ENCODE data around the gene GNG14.
A peak's percentile ranks its signal among the peaks of the same experiment; 100 is the strongest.
"Not testable (repeated sequence)": the region's sequence is repeated elsewhere in the genome, so short reads cannot be mapped to it uniquely, and the experiment has no call there.

GNG14 gene

DNA sequence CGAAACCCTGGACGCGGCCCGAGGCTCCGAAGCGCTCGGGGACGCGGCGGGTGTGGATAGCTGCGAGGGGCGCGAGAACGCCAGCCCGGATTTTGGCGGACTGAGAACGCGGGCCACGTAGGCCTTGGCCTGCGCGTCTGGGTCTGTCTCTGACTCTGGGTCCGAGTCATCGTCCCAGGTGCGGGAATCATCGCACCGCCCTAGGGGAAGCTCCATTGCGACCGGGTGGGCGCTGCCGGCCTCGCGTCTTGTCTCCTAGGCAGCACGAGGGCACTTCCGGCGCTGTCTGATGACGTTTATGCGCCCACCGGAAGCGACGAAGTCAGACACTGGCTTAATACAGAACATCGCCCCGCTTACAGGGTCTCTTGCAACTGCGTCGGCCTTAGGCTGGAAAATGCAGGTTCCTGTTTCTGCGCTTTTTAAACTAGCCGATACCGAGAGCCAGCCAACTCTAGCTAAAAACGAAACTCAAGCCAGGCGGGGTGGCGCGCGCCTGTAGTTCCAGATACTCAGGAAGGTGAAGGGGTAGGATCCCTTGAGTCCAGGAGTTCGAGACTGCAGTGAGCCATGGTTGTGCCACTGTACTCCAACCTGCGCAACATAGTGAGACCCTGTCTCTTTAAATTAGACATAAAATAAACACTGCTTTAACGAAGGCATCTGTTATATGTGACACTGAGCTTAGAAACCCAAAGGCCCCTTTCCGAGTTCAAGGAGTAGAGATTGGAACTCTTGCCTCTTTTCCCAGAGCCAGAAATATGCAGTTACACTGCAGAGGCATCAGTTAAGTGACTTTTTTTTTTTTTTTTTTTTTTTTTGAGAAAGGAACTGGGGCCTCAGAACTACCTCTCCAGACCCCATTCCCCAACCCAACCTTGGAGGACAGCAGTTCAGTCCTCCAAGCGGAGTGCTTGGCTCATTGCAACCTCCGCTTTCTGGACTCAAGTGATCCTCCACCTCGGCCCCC, 8.9 kb downstream of the GNG14 start, which contains the start of gene FBXW9:
FBXW9 (minus strand) TSS at position 266 of the 970 bp plus-strand sequence; CDS start at position 216, 50 bp downstream.
- DNase-seq, result peak; percentile 84

DNA sequence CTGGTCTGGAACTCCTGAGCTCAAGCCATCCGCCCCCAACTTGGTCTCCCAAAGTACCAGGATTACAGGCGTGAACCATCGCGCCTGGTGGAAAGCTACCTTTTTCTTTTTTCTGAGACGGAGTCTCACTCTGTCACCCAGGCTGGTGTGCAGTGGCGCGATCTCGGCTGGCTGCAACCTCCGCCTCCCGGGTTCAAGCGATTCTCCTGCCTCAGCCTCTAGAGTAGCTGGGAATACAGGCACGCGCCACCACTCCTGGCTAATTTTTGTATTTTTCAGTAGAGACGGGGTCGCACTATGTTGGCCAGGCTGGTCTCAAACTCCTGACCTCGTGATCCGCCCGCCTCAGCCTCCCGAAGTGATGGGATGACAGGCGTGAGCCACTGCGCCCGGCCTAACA, 9.6 kb downstream of the GNG14 start:
- not testable (repeated sequence) for DNase-seq

DNA sequence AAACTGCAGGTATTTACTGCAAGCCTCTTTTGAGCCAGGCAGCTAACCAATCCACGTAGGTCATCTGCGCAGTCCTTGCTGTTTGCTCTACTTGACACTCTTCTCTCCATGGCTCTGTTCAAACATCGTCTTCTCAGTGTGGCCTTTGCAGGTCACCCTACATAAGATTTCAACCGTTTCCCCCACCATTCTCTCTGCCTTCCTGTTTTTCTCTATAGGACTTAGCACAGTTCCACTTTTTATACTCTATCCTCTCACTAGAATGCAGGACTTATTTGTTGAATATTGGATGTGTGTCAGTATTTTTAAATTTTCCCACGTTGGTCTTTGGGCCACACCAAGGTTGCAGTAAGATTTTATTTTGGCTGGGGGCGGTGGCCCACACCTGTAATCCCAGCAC, 10.3 kb downstream of the GNG14 start:
- DNase-seq, result no peak

DNA sequence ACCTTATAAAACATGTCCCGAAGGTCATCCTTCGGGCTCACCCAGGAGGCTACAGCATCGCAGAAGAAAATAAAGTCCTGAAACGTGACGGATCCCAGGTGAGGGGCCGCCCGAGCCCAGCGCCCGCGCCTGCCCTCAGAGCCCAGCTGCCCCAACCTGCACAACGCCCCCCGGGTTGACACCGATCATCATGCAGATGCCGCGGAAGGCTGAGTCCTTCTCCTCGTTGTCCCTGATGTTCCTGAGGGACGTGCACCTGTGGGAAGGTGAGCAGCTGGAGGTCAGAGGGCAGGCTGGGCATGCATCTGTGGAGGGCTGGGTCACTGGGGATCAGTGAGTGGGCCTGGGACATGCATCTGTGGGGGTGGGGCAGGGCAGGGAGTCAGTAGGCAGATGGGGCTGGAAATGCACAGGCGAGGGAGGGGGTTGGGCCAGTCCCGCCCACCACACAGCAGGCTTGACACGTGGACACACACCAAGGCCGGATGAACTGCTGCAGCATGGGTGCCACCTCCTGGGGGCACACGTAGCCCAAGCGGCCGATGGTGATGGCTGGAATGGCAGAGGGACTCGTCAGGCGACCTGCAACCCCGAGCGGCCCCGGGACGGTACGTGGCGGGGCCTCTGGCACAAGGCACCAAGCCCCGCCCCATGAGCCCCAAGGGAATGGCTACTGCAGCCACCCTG, 13.9 kb downstream of the GNG14 start:
- no peak for DNase-seq

DNA sequence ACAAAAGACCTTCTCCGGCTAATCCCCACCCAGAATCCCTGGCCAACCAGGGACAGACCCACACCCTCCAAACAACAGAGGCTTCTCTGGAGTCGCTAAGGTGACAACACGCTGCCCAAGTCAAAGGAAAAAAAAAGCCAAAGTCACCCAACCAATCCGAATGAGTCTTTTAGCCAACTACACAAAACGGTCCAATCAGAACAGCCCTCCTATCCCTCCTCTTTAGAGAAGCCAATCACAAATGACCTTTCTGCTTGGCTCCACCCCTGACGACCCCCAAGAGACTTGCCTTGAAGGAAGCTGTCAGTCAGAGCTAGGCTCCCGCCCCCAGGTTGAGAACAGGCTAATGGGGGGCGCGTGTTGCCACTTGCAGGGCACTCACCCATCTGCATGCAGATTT, 15.2 kb downstream of the GNG14 start:
- no peak for DNase-seq

DNA sequence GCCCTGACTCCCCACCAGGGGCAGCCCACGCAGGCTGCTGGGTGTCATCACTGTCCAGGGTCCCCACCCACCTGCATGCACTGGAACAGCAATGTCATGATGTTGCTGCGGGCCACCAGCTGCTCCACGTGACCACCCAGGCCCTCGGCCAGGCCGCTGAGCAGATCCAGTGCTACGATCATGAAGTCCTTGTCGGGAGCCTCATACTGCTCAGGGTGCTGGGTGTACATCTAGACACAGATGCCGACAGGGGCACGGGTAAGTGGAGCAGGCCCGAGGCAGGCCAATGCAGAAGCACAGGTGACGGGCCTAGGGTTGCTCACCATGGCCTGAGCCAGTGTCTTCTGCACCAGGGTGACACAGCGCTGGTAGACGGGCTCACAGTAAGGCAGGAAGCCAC, 17.4 kb downstream of the GNG14 start:
- DNase-seq, result no peak

DNA sequence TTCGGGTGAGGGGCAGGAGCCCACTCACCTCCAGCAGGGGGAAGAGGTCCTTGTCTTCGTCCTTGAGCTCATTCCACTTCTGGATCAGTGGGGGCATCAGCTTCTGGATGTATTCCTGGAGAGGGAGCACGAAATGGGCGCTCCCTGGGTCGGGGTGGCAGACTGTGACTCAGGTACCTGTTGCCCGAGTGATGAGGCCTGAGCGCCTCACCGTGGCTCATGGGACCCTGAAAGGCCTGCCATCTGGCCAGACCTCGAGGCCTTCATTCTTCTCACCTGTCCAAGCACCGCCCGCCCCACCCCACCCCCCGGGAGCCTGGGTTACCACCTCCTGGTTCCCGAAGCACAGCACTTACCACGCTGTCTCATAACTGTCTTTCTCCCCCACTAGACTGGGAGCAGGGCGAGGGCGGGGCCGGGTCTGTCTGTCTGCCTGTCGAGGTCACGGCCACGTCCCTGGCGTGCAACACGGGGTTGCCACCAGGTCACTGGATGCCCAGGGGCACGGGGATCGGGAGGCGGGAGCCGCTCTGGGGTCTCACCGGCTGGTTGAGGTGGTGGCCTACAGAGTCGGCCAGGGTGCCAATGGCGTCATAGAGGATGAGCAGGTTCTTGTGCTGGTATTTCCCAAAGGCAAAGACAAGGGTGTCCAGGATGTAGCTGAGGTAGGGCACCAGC, 18.0 kb downstream of the GNG14 start:
- no peak for DNase-seq

DNA sequence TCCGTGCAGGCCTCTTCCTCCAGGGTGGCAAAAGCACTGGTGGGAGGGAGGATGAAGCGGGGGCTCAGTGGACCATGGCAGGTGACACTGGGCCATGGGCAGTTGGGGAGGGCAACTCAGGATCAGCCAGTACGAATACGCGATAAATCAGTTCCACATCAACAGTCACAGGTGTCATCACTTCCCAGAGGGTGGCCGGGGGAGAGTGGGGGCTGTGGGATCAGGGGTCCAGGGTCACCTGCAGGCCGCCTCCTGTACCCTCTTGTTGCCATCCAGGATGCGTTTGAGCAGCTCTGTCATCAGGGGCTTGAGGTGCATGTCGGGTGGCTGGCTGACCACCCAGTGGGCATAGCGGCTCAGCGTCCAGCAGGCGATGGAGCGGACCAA, 18.5 kb downstream of the GNG14 start:
- DNase-seq, result no peak

DNA sequence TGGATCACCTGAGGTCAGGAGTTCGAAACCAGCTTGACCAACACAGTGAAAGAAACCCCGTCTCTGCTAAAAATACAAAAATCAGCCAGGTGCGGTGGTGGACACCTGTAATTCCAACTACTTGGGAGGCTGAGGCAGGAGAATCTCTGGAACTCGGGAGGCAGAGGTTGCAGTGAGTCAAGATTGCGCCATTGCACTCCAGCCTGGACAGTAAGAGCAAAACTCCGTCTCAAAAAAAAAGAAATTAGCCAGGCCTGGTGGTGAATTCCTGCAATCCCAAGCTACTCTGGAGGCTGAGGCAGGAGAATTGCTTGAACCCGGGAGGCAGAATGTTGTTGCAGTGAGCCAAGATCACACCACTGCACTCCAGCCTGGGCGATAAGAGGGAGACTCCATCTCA, 20.8 kb downstream of the GNG14 start:
- DNase-seq, result no peak

DNA sequence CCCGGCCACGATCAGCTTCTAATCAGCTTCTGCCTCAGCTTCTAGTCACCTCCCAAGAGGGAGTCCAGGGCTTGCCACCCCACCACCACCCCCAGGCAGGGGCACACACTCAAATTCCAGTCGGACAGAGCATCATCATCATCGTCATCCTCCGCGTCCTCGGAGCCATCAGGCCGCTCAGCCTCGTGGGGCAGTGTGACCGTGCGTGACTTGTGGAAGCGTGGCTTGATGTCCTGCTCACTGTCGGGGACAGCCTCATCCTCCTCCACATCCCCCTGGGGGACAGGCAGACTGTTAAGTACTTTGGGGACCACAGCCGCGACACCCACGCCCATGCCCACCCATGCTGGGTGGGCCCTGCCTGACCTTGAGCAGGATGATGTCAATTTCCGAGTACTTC, 23.4 kb downstream of the GNG14 start:
- no peak for DNase-seq

DNA sequence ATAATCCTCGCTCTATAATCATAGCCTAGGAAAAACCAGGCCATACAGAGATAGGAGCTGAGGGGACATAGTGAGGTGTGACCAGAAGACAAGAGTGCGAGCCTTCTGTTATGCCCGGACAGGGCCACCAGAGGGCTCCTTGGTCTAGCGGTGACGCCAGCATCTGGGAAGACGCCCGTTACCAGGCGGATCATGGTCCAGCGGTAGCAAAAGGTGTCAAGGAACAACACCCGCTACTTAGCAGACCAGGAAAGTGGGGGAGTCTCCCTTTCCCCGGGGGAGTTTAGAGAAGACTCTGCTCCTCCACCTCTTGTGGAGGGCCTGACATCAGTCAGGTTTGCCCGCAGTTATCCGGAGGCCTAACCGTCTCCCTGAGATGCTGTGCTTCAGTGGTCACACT, 24.3 kb downstream of the GNG14 start:
- DNase-seq, result not testable (repeated sequence)

DNA sequence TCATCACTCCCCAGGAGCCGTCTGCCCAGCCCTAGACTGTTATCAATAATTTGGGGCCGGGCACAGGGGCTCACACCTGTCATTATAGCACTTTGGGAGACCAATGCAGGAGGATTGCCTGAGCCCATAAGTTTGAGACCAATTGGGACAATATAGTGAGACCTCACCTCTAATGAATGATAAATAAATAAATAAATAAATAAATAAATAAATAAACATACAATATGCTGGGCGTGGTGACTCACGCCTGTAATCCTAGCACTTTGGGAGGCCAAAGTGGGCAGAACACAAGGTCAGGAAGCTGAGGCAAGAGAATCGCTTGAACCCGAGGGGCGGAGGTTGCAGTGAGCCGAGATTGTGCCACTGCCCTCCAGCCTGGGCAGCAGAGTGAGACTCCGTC, 25.5 kb downstream of the GNG14 start:
- DNase-seq, result not testable (repeated sequence)

DNA sequence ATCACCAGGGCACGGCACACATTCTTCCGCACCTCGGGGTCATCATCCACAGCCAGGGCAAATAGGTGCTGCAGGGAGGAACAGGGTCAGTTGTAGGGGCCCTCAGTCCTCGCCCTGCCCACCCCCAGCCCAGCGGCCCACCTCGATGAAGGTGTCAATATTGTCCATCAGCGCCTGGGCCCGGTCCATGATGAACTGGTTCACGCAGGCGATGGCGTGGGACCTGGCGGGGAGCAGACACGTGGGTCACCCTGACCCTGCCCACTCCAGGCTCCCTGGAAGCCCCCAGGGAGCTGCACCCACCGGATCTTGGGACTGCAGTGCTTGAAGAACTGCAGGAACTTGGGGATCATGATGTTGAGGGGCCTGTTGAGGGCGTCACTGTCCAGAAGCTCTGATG, 27.3 kb downstream of the GNG14 start:
- no peak for DNase-seq

DNA sequence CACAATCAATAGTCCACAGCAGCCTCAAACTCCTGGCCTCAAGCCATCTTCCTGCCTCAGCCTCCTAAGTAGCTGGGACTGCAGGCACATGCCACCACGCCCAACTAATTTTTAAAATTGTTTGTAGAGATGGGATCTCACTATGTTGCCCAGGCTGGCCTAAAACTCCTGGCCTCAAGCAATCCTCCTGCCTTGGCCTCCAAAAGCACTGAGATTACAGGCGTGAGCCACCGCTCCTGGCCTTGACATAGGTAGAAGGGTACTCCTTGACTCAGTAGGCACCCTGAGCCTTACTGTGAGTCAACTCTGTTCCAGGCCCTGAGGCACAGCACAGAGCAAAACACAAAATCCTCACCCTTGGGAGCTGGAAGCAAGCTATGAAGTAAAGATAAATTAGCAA, 28.1 kb downstream of the GNG14 start:
- DNase-seq, result no peak

DNA sequence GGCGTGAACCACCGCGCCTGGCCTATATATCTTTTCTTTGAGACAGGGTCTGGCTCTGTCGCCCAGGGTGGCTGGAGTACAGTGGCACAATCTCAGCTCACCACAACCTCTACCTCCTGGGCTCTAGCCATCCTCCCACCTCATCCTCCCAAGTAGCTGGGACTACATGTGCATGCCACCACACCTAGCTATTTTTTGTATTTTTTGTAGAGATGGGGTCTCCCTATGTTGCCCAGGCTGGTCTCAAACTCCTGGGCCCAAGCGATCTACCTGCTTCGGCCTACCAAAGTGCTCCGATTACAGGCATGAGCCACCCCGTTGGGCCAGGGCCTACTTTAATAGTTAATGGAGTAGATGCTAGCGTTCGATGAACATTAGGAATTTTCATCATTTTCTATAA, 32.5 kb downstream of the GNG14 start:
- no peak for DNase-seq

DNA sequence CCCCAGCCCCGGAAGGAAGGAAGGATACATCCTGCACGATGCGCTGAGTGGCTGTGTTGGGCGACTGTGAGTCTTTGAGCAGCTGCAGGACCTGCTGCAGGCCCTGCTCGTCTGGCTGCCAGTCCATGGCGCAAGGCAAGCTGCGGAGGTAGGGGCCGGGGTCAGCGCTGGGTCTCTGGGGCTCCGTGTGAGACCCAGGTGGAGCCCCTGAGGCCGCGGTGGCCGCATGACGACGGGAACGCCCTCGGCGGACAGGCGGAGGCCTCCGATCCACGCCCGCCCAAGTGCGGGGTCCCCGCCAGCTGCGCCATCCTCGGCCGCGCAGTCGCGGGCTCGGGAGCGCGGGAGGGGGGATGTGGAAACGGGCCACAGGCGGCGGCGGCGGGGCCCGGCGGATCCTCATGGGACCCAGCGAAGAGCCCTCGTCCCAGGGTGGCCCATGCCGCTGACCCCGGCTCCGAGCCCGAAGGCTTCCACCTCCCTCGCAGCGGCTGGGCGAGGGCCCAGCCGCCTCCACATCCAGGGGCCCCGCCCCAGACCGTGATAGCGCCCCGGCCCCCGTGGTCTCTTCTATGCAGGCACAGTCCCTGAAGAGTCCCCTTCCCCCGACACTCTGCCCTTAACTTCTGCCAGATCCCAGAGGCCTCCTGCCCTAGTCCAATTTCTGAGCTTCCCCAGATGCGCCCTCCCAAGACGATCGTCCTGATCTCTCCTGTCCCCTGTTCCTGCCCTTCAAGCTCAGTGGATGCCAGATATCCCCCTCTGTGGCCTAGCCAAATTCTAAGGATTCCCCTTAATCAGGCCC, 33.3 kb downstream of the GNG14 start:
- no peak for DNase-seq

DNA sequence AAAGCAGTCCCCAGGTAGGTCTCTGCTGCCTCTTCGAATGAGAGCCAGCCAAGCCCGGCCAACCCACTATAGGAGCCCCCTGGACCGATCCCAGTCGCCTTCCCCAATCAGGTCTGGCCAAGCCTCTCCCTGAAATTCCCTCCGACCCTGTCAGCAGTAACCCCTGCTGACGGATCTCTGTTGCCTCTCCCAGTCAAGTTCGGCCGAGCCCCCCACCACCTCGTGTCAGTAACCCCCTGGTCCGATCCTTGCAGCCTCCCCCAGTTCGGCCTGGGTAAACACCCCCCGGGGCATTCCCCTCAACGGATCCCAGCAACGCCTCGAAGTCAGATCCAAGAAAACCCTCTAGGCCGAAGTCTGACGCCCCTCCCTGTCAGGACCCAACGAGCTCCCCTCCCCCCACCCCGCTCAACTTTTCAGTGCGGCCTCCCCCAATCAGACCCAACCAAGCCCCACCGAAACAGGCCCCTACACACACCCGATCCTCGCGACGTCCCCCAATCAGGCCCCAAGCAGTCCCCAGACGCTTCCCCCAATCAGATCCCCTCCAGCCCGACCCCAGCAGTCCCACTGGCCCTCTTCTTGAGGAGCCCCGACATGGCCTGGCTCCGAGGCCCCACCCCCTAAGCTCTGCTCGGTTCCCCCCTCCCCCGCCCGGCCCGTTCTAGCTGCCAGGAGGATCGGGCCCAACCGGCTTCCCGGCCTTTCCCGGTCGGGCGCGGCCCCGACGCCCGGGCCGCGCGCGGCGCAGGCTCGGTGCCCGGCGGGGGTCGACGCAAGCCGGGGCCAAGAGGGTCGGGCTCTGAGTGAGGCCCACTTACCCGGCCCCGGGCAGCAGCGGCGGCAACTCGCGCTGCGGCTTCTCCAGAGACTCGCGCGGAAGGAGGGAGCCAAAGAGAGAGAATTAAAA, 34.1 kb downstream of the GNG14 start:
- DNase-seq, result peak; percentile 39

DNA sequence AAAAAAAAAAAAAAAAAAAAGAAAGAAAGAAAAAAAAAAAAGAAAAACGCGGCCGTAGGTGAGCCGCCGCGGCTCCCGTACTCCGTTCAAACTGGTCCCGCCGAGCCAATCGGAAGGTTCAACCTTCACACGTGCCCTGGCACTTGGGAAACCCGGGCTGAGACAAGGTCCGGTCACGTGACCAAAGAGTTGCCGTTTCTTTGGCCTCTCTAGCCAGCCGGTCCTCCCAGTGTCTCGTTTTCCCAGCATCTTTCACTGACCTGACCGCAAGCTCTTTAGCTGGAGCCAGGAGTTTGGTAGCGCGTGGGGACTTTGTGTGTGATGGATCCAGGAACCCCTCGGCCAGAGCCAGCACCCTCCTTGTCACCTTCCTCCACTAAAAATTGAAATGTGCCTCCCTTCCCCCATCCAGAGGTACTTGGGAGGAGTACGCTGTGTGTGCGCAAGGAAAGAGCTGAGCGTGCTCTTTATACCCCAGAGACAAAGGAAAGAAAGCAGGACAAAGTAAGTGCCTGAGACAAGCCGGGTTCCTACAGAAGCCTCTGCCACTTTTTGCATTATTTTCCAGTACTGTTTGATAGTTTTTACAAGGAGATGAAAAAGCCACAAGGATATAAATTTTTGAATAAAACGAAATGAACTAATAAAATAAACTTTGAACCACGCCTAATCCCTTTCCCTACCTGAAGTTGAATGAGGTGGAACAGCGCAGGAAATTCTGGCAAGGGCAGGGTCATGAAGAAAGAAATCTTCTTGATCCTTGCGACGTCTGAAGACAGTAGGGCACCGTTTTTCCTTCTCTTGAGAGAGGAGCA, 35.0 kb downstream of the GNG14 start:
- peak; percentile 91 for DNase-seq

DNA sequence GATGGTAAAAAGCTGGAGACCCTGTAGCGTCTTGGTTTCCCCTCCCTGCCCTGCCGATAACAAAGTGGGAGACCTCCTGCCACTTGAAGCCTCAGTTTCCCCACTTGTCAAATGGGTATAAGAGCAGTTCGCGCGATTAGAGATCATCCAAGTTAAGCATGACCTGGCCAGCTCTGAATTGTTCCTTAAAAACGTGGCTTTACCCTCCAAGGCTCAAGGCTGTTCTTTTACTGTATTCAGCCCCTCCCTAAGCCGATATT, 35.5 kb downstream of the GNG14 start:
- no peak for DNase-seq

DNA sequence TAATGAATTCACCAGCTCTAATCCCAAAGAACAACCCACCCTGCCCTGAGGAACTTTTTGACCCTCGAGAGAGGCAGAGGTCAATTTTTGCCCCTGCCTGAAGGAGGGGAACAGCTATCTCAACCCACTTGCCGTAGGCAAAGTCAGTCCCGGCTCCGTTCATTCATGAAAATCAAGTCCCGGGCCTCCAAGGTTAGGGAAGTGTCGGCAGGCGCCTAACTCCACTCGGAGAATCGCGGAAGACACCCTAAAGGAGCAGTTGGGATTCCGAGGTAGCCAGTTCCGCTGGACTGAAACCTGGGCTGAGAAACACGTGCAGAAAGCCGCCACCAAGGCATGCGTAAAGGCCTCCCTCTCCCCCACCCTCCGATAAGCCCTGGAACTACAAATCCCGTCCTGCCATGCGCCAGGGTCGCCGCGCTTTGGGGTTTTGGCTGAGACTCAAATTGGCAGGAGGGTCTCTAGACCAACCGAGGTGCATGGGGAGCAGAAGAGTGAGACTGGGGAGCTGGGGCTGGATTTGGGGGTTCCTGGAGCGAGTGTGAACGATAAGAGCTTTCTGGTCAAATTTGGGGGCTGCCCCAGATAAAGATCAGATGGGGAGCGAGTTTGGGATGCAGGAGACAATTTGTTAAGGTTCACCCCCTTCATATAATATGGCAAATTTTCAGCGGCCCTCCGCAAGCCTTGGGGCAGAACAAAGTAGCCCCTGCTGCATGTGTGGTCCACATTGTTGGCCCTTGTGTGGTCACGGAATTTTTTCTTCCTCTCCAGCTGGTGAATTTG, 36.0 kb downstream of the GNG14 start, which contains the start of gene TNPO2:
TNPO2 (minus strand) TSS at position 292 of the 786 bp plus-strand sequence. CDS start 2,955 bp downstream, outside the sequence.
- no peak for DNase-seq

Measured in T1000 (cell line).